WTC11 (cell line): ENCODE results near the gene CTNNA3. TPM values are rescaled to one million over a fixed set of nuclear protein-coding genes. Genes with fewer than 3 reads are reported as not detected.

ENCODE experiments used
- ATAC-seq: fragments of 200-7000 bp; cut with Tn5 transposase; 2 replicates; pipeline ENCODE4 v1.10.0; 2021; ENCODE audit warnings: mild to moderate bottlenecking, moderate library complexity
- CTCF ChIA-PET: fragments of 300-600 bp; sonication (Branson Sonifier 250); formaldehyde crosslinking; loops from one replicate; lab custom pipeline; 2021; ENCODE audit warnings: antibody characterized with exemption; lab: Charles Lee
- POLR2A ChIA-PET: fragments of 350-600 bp; sonication (Branson Sonifier 250); formaldehyde crosslinking; loops from one replicate; lab custom pipeline; 2021; ENCODE audit warnings: antibody characterized with exemption; lab: Charles Lee
- DNase-seq: peaks from one replicate; pipeline ENCODE4 v3.0.0; 2021; ENCODE audit warnings: low spot score
- H3K27ac Mint-ChIP-seq: 2 replicates; pipeline ENCODE4 v1.8.0; 2021; ENCODE audit warnings: mixed read lengths
- H3K27me3 Mint-ChIP-seq: 2 replicates; pipeline ENCODE4 v1.8.0; 2021; ENCODE audit warnings: low read depth, mild to moderate bottlenecking, moderate library complexity, mixed read lengths
- H3K36me3 Mint-ChIP-seq: 2 replicates; pipeline ENCODE4 v1.8.0; 2021; ENCODE audit warnings: mixed read lengths
- H3K4me1 Mint-ChIP-seq: 2 replicates; pipeline ENCODE4 v1.8.0; 2022; ENCODE audit warnings: mixed read lengths
- H3K4me3 Mint-ChIP-seq: 2 replicates; pipeline ENCODE4 v1.8.0; 2021; ENCODE audit warnings: mild to moderate bottlenecking, moderate library complexity, mixed read lengths
- H3K9me3 Mint-ChIP-seq: 2 replicates; pipeline ENCODE4 v1.8.0; 2021; ENCODE audit warnings: mixed read lengths
- AR ChIP-seq: fragments of 250-450 bp; sonication (Bioruptor Pico); IDR thresholded peaks from 2 replicates; pipeline ENCODE4 v1.9.0; 2021; ENCODE audit warnings: mild to moderate bottlenecking
- CBFB ChIP-seq: sonication (generic); formaldehyde crosslinking; IDR thresholded peaks from 2 replicates; pipeline ENCODE4 v1.8.1; 2022; ENCODE audit warnings: mild to moderate bottlenecking, low read depth, missing genetic modification reagents
- CTCF ChIP-seq: fragments of 200-600 bp; IDR thresholded peaks from 2 replicates; pipeline ENCODE4 v1.8.0; 2022; ENCODE audit warnings: antibody characterized with exemption
- E2F5 ChIP-seq: sonication (generic); formaldehyde crosslinking; IDR thresholded peaks from 2 replicates; pipeline ENCODE4 v1.8.1; 2022; ENCODE audit warnings: mild to moderate bottlenecking, moderate library complexity, missing genetic modification reagents
- ESRRA ChIP-seq: sonication (generic); formaldehyde crosslinking; IDR thresholded peaks from 2 replicates; pipeline ENCODE4 v1.8.1; 2022; ENCODE audit warnings: mild to moderate bottlenecking, missing genetic modification reagents, borderline replicate concordance
- GRHL2 ChIP-seq: fragments of 250-450 bp; sonication (Bioruptor Pico); IDR thresholded peaks from 2 replicates; pipeline ENCODE4 v1.8.0; 2022; ENCODE audit warnings: mild to moderate bottlenecking, moderate library complexity; ENCODE audit not compliant: insufficient replicate concordance, severe bottlenecking
- JUN ChIP-seq: sonication (generic); formaldehyde crosslinking; IDR thresholded peaks from 2 replicates; pipeline ENCODE4 v1.8.0; 2023; ENCODE audit warnings: mild to moderate bottlenecking, missing genetic modification reagents
- MXD4 ChIP-seq: fragments of 250-450 bp; sonication (Bioruptor Pico); IDR thresholded peaks from 2 replicates; pipeline ENCODE4 v1.8.0; 2021; ENCODE audit warnings: mild to moderate bottlenecking, moderate library complexity, borderline replicate concordance
- NFATC4 ChIP-seq: fragments of 250-450 bp; sonication (Bioruptor Pico); IDR thresholded peaks from 2 replicates; pipeline ENCODE4 v1.9.0; 2021; ENCODE audit warnings: mild to moderate bottlenecking
- NFYB ChIP-seq: sonication (generic); formaldehyde crosslinking; conservative IDR thresholded peaks from 2 replicates; pipeline ENCODE4 v1.8.0; 2022; ENCODE audit warnings: low read depth, missing genetic modification reagents
- NR2C2 ChIP-seq: sonication (generic); formaldehyde crosslinking; IDR thresholded peaks from 2 replicates; pipeline ENCODE4 v1.8.0; 2022; ENCODE audit warnings: mild to moderate bottlenecking, missing genetic modification reagents
- NR3C1 ChIP-seq: sonication (generic); formaldehyde crosslinking; conservative IDR thresholded peaks from 2 replicates; pipeline ENCODE4 v1.8.1; 2023; ENCODE audit warnings: low read depth, mild to moderate bottlenecking, missing genetic modification reagents
- OVOL2 ChIP-seq: fragments of 250-450 bp; sonication (Bioruptor Pico); IDR thresholded peaks from 2 replicates; pipeline ENCODE4 v1.9.0; 2021; ENCODE audit warnings: mild to moderate bottlenecking, borderline replicate concordance
- TEAD1 ChIP-seq: sonication (generic); formaldehyde crosslinking; IDR thresholded peaks from 2 replicates; pipeline ENCODE4 v1.8.0; 2022; ENCODE audit warnings: mild to moderate bottlenecking, missing genetic modification reagents
- TEAD4 ChIP-seq: sonication (generic); formaldehyde crosslinking; IDR thresholded peaks from 2 replicates; pipeline ENCODE4 v1.8.0; 2022; ENCODE audit warnings: mild to moderate bottlenecking, missing genetic modification reagents
- TP53 ChIP-seq: sonication (generic); formaldehyde crosslinking; IDR thresholded peaks from 2 replicates; pipeline ENCODE4 v1.8.1; 2023; ENCODE audit warnings: mild to moderate bottlenecking, missing genetic modification reagents
- ZBTB21 ChIP-seq: sonication (generic); formaldehyde crosslinking; IDR thresholded peaks from 2 replicates; pipeline ENCODE4 v1.8.1; 2023; ENCODE audit warnings: mild to moderate bottlenecking, missing genetic modification reagents, borderline replicate concordance
- ZNF423 ChIP-seq: fragments of 250-450 bp; sonication (Bioruptor Pico); IDR thresholded peaks from 2 replicates; pipeline ENCODE4 v2.1.2; 2022; ENCODE audit warnings: mild to moderate bottlenecking, moderate library complexity
- total RNA-seq: library from RNA; stranded (reverse); gene quantifications from 3 replicates; pipeline ENCODE4 v1.2.3, GENCODE V29; 2021
- TF ChIP-seq, protein P1 (sequence below): fragments of 250-450 bp; sonication (Bioruptor Pico); IDR thresholded peaks from 2 replicates; pipeline ENCODE4 v2.1.2; 2022; ENCODE audit warnings: mild to moderate bottlenecking, moderate library complexity
- TF ChIP-seq, protein P2 (sequence below): sonication (generic); formaldehyde crosslinking; IDR thresholded peaks from 2 replicates; pipeline ENCODE4 v1.8.1; 2023; ENCODE audit warnings: mild to moderate bottlenecking, missing genetic modification reagents, moderate library complexity
- TF ChIP-seq, protein P3 (sequence below): sonication (generic); formaldehyde crosslinking; IDR thresholded peaks from 2 replicates; pipeline ENCODE4 v1.8.0; 2023; ENCODE audit warnings: missing genetic modification reagents

CTNNA3 gene
- total RNA-seq, 1 experiment from 2014 or later: 6.1 TPM

DNA sequence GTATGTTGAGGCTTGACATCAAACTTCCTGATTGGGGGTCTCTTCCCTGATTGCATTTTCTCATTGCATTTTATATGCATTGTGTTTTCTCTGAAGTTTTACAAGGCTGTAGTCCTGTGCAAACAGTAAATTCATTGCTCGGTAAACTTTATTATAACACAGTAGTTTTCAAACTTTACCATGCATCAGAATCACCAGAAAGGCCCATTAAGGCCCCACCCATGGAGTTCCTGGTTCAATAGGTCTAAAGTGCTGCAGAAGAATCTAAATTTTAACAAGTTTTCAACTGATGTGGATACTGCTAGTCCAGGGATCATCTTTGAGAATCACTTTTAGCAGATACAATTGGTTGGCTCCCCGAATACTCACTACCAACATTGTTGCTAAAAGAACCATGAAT lies 1404.9 kb downstream of the CTNNA3 start:
- no peak for ATAC-seq
- Mint-ChIP-seq H3K27me3 (no peaks in the 10 kb centered on the region), H3K27ac (no peak overlapping the region), H3K36me3 (no peaks in the 10 kb centered on the region), H3K4me1 (no peaks in the 10 kb centered on the region), H3K4me3 (no peak overlapping the region), H3K9me3 (no peaks in the 10 kb centered on the region)
- no peak for DNase-seq
- ChIA-PET POLR2A (no interaction called here), CTCF (no interaction called here)
- TF ChIP-seq CTCF: no peak
- TF ChIP-seq, protein P1, sequence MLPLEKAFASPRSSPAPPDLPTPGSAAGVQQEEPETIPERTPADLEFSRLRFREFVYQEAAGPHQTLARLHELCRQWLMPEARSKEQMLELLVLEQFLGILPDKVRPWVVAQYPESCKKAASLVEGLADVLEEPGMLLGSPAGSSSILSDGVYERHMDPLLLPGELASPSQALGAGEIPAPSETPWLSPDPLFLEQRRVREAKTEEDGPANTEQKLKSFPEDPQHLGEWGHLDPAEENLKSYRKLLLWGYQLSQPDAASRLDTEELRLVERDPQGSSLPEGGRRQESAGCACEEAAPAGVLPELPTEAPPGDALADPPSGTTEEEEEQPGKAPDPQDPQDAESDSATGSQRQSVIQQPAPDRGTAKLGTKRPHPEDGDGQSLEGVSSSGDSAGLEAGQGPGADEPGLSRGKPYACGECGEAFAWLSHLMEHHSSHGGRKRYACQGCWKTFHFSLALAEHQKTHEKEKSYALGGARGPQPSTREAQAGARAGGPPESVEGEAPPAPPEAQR (CRISPR knock-in tag): no peak
- TF ChIP-seq ZNF423 (CRISPR knock-in tag): no peak
- TF ChIP-seq AR (CRISPR knock-in tag): no peak
- no peak for TF ChIP-seq MXD4 (CRISPR knock-in tag)
- no peak for TF ChIP-seq ZBTB21
- TF ChIP-seq, protein P2, sequence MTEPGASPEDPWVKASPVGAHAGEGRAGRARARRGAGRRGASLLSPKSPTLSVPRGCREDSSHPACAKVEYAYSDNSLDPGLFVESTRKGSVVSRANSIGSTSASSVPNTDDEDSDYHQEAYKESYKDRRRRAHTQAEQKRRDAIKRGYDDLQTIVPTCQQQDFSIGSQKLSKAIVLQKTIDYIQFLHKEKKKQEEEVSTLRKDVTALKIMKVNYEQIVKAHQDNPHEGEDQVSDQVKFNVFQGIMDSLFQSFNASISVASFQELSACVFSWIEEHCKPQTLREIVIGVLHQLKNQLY (CRISPR knock-in tag): no peak
- TF ChIP-seq OVOL2 (CRISPR knock-in tag): no peak
- TF ChIP-seq NFATC4 (CRISPR knock-in tag): no peak
- TF ChIP-seq JUN: no peak
- TF ChIP-seq TEAD4: no peak
- no peak for TF ChIP-seq GRHL2 (CRISPR knock-in tag)
- no peak for TF ChIP-seq E2F5 (CRISPR knock-in tag)
- TF ChIP-seq NR3C1 (CRISPR knock-in tag): no peak

DNA sequence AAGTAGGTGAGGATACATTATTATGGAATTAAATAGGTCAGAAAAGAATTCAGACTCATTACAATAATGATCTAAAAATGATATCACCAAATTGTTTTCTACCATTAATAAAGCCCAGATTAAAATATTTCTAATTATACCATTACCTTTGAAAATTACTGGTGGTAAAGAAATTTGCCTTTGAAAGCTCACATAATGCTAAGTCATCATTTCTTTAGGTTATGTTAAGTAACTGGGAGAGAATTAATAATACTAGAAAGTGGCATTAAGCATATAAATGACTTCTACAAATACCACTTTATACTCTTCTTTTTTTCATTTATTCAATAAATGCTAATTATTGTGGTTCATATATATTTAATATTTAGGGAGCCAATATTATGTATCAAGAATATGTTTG lies 1411.4 kb downstream of the CTNNA3 start:
- no peak for ATAC-seq
- ChIA-PET CTCF (no interaction called here), POLR2A (no interaction called here)
- no peaks in the 10 kb centered on the region for H3K36me3 Mint-ChIP-seq
- peaks cover 2% of the 10 kb centered on the region; the same call in 1 of the 2 replicates for H3K4me1 Mint-ChIP-seq
- H3K27me3 Mint-ChIP-seq: no peaks in the 10 kb centered on the region
- no peaks in the 10 kb centered on the region for H3K9me3 Mint-ChIP-seq
- H3K4me3 Mint-ChIP-seq: no peak overlapping the region
- no peak for TF ChIP-seq NFATC4 (CRISPR knock-in tag)
- TF ChIP-seq TEAD1: no peak
- no peak for TF ChIP-seq CBFB
- no peak for TF ChIP-seq ESRRA (CRISPR knock-in tag)
- no peak for TF ChIP-seq NR2C2 (CRISPR knock-in tag)
- no peak for TF ChIP-seq TP53 (CRISPR knock-in tag)
- TF ChIP-seq, protein P3, sequence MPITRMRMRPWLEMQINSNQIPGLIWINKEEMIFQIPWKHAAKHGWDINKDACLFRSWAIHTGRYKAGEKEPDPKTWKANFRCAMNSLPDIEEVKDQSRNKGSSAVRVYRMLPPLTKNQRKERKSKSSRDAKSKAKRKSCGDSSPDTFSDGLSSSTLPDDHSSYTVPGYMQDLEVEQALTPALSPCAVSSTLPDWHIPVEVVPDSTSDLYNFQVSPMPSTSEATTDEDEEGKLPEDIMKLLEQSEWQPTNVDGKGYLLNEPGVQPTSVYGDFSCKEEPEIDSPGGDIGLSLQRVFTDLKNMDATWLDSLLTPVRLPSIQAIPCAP (CRISPR knock-in tag): no peak
- TF ChIP-seq, protein P1 (CRISPR knock-in tag): no peak
- no peak for TF ChIP-seq NFYB (CRISPR knock-in tag)
- DNase-seq: no peak
- H3K27ac Mint-ChIP-seq: no peak overlapping the region
